IMR-90 (cell line): Measurements from ENCODE around the gene IFNLR1. TPM values are rescaled to one million over a fixed set of nuclear protein-coding genes. Genes with fewer than 3 reads are reported as not detected.

ENCODE experiments used
- ATAC-seq: fragments of 200-7000 bp; cut with Tn5 transposase; 2 replicates; pipeline ENCODE4 v1.9.1; 2020; ENCODE audit warnings: low read depth, mild to moderate bottlenecking, moderate library complexity
- BruUV-seq: library from RNA; stranded (reverse); fragments of 400-500 nt; replicated peaks from 2 replicates; lab custom pipeline; 2021; lab: Mats Ljungman, UMichigan
- CTCF ChIA-PET: fragments of 300-600 bp; formaldehyde crosslinking; extraction: SDS; loops from one replicate; lab custom pipeline; 2021; ENCODE audit warnings: antibody characterized with exemption; lab: Yijun Ruan, JAX
- POLR2A ChIA-PET: fragments of 300-600 bp; sonication (Branson Sonifier 250); formaldehyde crosslinking; loops from one replicate; lab custom pipeline; 2022; ENCODE audit warnings: antibody characterized with exemption; ENCODE audit not compliant: unreplicated experiment; lab: Charles Lee
- DNase-seq: peaks from one replicate; pipeline ENCODE4 v3.0.0; 2013
- H2AFZ ChIP-seq: replicated peaks from 2 replicates; pipeline ENCODE3; 2013; ENCODE audit warnings: low read length, mild to moderate bottlenecking; ENCODE audit not compliant: poor library complexity
- H2AK5ac ChIP-seq: 2 replicates; pipeline ENCODE4 v1.6.1; 2013; ENCODE audit warnings: low read depth, low read length, inconsistent platforms
- H2AK9ac ChIP-seq: replicated peaks from 2 replicates; pipeline ENCODE3; 2013; ENCODE audit warnings: mild to moderate bottlenecking, low read depth, low read length, moderate library complexity; ENCODE audit not compliant: poor library complexity
- H2BK120ac ChIP-seq: 2 replicates; pipeline ENCODE4 v1.6.1; 2013; ENCODE audit warnings: low read depth, low read length, inconsistent platforms
- H2BK15ac ChIP-seq: 3 replicates; pipeline ENCODE4 v1.6.1; 2013; ENCODE audit warnings: low read depth, low read length, inconsistent platforms
- H2BK20ac ChIP-seq: 2 replicates; pipeline ENCODE4 v1.6.1; 2013; ENCODE audit warnings: low read depth, mild to moderate bottlenecking, inconsistent platforms, low read length, moderate library complexity
- H2BK5ac ChIP-seq: 2 replicates; pipeline ENCODE4 v1.6.1; 2013; ENCODE audit warnings: mild to moderate bottlenecking, low read depth, low read length, inconsistent platforms; ENCODE audit not compliant: poor library complexity, severe bottlenecking
- H3K14ac ChIP-seq: replicated peaks from 2 replicates; pipeline ENCODE4 v1.6.1; 2013; ENCODE audit warnings: low read depth, low read length, inconsistent platforms
- H3K18ac ChIP-seq: 2 replicates; pipeline ENCODE4 v1.6.1; 2013; ENCODE audit warnings: low read depth, low read length, control low read depth
- H3K23ac ChIP-seq: 2 replicates; pipeline ENCODE4 v1.6.1; 2013; ENCODE audit warnings: low read depth, low read length, inconsistent platforms
- H3K27ac ChIP-seq: 2 replicates; pipeline ENCODE4 v1.5.1; 2013; ENCODE audit warnings: mild to moderate bottlenecking, control low read depth, low read length; ENCODE audit not compliant: insufficient read depth
- H3K27me3 ChIP-seq: 2 replicates; pipeline ENCODE4 v1.6.1; 2013; ENCODE audit warnings: low read length; ENCODE audit not compliant: control insufficient read depth, insufficient read depth
- H3K36me3 ChIP-seq: 2 replicates; pipeline ENCODE4 v1.6.1; 2013; ENCODE audit warnings: low read length, mixed read lengths; ENCODE audit not compliant: control insufficient read depth, insufficient read depth
- H3K4ac ChIP-seq: 2 replicates; pipeline ENCODE4 v1.6.1; 2013; ENCODE audit warnings: low read depth, low read length, inconsistent platforms
- H3K4me1 ChIP-seq: 2 replicates; pipeline ENCODE4 v1.6.1; 2013; ENCODE audit warnings: low read length, mixed read lengths; ENCODE audit not compliant: control insufficient read depth, insufficient read depth
- H3K4me2 ChIP-seq: 2 replicates; pipeline ENCODE4 v1.6.1; 2013; ENCODE audit warnings: low read depth, mild to moderate bottlenecking, control low read depth, low read length, moderate library complexity
- H3K4me3 ChIP-seq: 2 replicates; pipeline ENCODE4 v1.5.1; 2013; ENCODE audit warnings: low read depth, mild to moderate bottlenecking, control low read depth, low read length, moderate library complexity; ENCODE audit not compliant: insufficient read depth
- H3K56ac ChIP-seq: 2 replicates; pipeline ENCODE4 v1.6.1; 2013; ENCODE audit warnings: low read length, inconsistent platforms; ENCODE audit not compliant: insufficient read depth; ENCODE audit errors: extremely low read depth
- H3K79me1 ChIP-seq, 2 experiments: 2 replicates each; pipeline ENCODE4 v1.6.1; 2013; ENCODE audit warnings: low read length in 2 of 2, inconsistent platforms in 1 of 2, low read depth in 1 of 2
- H3K9ac ChIP-seq: 2 replicates; pipeline ENCODE4 v1.6.1; 2013; ENCODE audit warnings: low read depth, low read length, control low read depth
- H3K9me1 ChIP-seq: 2 replicates; pipeline ENCODE4 v1.6.1; 2013; ENCODE audit warnings: low read length, inconsistent platforms; ENCODE audit not compliant: insufficient read depth
- H3K9me3 ChIP-seq: 2 replicates; pipeline ENCODE4 v1.6.1; 2013; ENCODE audit warnings: low read length; ENCODE audit not compliant: control insufficient read depth, insufficient read depth
- H4K20me1 ChIP-seq: 2 replicates; pipeline ENCODE4 v1.6.1; 2013; ENCODE audit warnings: low read length, inconsistent platforms; ENCODE audit not compliant: insufficient read depth
- H4K5ac ChIP-seq: 2 replicates; pipeline ENCODE4 v1.6.1; 2013; ENCODE audit warnings: mild to moderate bottlenecking, low read depth, low read length, control low read depth
- H4K8ac ChIP-seq, 2 experiments: 2 replicates each; pipeline ENCODE4 v1.6.1; 2013; ENCODE audit warnings: low read depth in 2 of 2, low read length in 2 of 2, control low read depth in 1 of 2, inconsistent platforms in 1 of 2
- H4K91ac ChIP-seq: 2 replicates; pipeline ENCODE4 v1.6.1; 2013; ENCODE audit warnings: low read depth, low read length, inconsistent platforms; ENCODE audit not compliant: insufficient read depth
- BHLHE40 ChIP-seq: fragments of 150-350 bp; IDR thresholded peaks from 2 replicates; pipeline ENCODE4 v1.6.1; 2016; ENCODE audit warnings: mild to moderate bottlenecking, low read depth, low read length
- CEBPB ChIP-seq: IDR thresholded peaks from 2 replicates; pipeline ENCODE4 v1.6.1; 2012; ENCODE audit warnings: low read depth, low read length, improper control_type of control experiment
- CHD1 ChIP-seq: IDR thresholded peaks from 2 replicates; pipeline ENCODE4 v1.6.1; 2012; ENCODE audit warnings: low read depth, low read length, improper control_type of control experiment
- CTCF ChIP-seq: conservative IDR thresholded peaks from 2 replicates; pipeline ENCODE4 v1.5.1; 2012; ENCODE audit warnings: mild to moderate bottlenecking, low read depth, low read length, improper control_type of control experiment
- ELK1 ChIP-seq: fragments of 150-350 bp; IDR thresholded peaks from 2 replicates; pipeline ENCODE4 v1.6.1; 2016; ENCODE audit warnings: low read depth, mild to moderate bottlenecking, low read length, moderate library complexity, borderline replicate concordance
- FOS ChIP-seq: fragments of 150-350 bp; IDR thresholded peaks from 2 replicates; pipeline ENCODE4 v1.6.1; 2016; ENCODE audit warnings: low read depth, low read length
- MAFK ChIP-seq: IDR thresholded peaks from 2 replicates; pipeline ENCODE4 v1.6.1; 2012; ENCODE audit warnings: low read depth, low read length, improper control_type of control experiment
- MAZ ChIP-seq: IDR thresholded peaks from 2 replicates; pipeline ENCODE4 v1.6.1; 2012; ENCODE audit warnings: low read depth, mild to moderate bottlenecking, low read length, improper control_type of control experiment, moderate library complexity, borderline replicate concordance
- MXI1 ChIP-seq: IDR thresholded peaks from 2 replicates; pipeline ENCODE4 v1.6.1; 2012; ENCODE audit warnings: low read depth, mild to moderate bottlenecking, low read length, moderate library complexity, borderline replicate concordance
- NFE2L2 ChIP-seq: fragments of 150-350 bp; IDR thresholded peaks from 2 replicates; pipeline ENCODE4 v1.6.1; 2016; ENCODE audit warnings: low read depth, mild to moderate bottlenecking, low read length
- POLR2A ChIP-seq: IDR thresholded peaks from 2 replicates; pipeline ENCODE4 v1.6.1; 2012; ENCODE audit warnings: mild to moderate bottlenecking, low read depth, low read length
- RAD21 ChIP-seq: IDR thresholded peaks from 2 replicates; pipeline ENCODE4 v1.6.1; 2012; ENCODE audit warnings: low read length, improper control_type of control experiment
- RCOR1 ChIP-seq: IDR thresholded peaks from 2 replicates; pipeline ENCODE4 v1.6.1; 2012; ENCODE audit warnings: mild to moderate bottlenecking, low read length, improper control_type of control experiment; ENCODE audit not compliant: insufficient replicate concordance
- RFX5 ChIP-seq: IDR thresholded peaks from 2 replicates; pipeline ENCODE4 v1.8.0; 2012; ENCODE audit warnings: low read depth, mild to moderate bottlenecking, low read length, moderate library complexity
- SMC3 ChIP-seq: fragments of 150-350 bp; IDR thresholded peaks from 2 replicates; pipeline ENCODE4 v1.6.1; 2016; ENCODE audit warnings: low read depth, mild to moderate bottlenecking, antibody characterized with exemption, low read length, moderate library complexity
- USF2 ChIP-seq: fragments of 150-350 bp; IDR thresholded peaks from 2 replicates; pipeline ENCODE4 v1.6.1; 2017; ENCODE audit warnings: mild to moderate bottlenecking, antibody characterized with exemption, low read length, low read depth
- WGBS, 2 experiments: methylation state at CpG; one replicate each; pipeline versions ENCODE4 v1.1.5 to v1.1.7; 2013; ENCODE audit warnings: missing lambda C conversion rate in 2 of 2; ENCODE audit not compliant: insufficient read length in 1 of 2; ENCODE audit errors: extremely low coverage in 2 of 2; 5-methylcytosine and 5-hydroxymethylcytosine counted together
- dilution Hi-C: fragments of 300-500 bp; cut with HindIII; formaldehyde crosslinking; loops from one replicate; pipeline ENCODE4 v1.14.3; 2018; ENCODE audit warnings: low sequenced_read_pairs; ENCODE audit not compliant: unreplicated experiment
- in situ Hi-C: fragments of 300-500 bp; cut with MboI; formaldehyde crosslinking; loops from 3 replicates; pipeline ENCODE4 v1.14.3; 2019; ENCODE audit warnings: low sequenced_read_pairs, inconsistent platforms, mixed read lengths
- intact Hi-C: fragments of 100-400 bp; cut with micrococcal nuclease; formaldehyde crosslinking; loops from 2 replicates; pipeline ENCODE4 v1.10.0; 2022
- polyA plus RNA-seq, 3 experiments: library from polyadenylated mRNA; depleted of rRNA; stranded (reverse); fragments of >200 nt; gene quantifications; 2 replicates each; pipeline ENCODE4 v1.2.3, GENCODE V29; 2012; ENCODE audit warnings: low replicate concordance in 1 of 3
- total RNA-seq: library from RNA; depleted of rRNA; stranded (reverse); fragments of >200 nt; gene quantifications from 2 replicates; pipeline ENCODE4 v1.2.3, GENCODE V29; 2012

Gene IFNLR1
- total and polyA plus RNA-seq, 2 of the 4 experiments (the other 2 are of a cell fraction), result not detected

GRCh38 chr1:24126672-24127023, 60.4 kb downstream of the IFNLR1 start:
- no TSS peak for BruUV-seq

More at GRCh38 chr1:24126672-24127023, 60.4 kb downstream of the IFNLR1 start:
- Histone ChIP-seq H3K9me3 (peaks cover 4% of the 10 kb centered on the region), H3K36me3 (no peaks in the 10 kb centered on the region), H3K27ac (no peak overlapping the region), H2BK120ac (no peak overlapping the region), H3K14ac (no peak overlapping the region), H3K4me1 (no peaks in the 10 kb centered on the region), H3K9me1 (no peaks in the 10 kb centered on the region), H2AK9ac (no peak overlapping the region), H3K23ac (no peak overlapping the region), H4K91ac (no peak overlapping the region), H3K4me3 (no peak overlapping the region), H4K20me1 (no peaks in the 10 kb centered on the region), H2BK15ac (no peak overlapping the region), H2BK20ac (no peak overlapping the region), H3K56ac (no peak overlapping the region), H2AFZ (no peak overlapping the region), H4K8ac (no peak overlapping the region), H3K4ac (no peak overlapping the region), H3K18ac (no peak overlapping the region), H4K5ac (no peak overlapping the region), H3K27me3 (peaks cover 21% of the 10 kb centered on the region), H2AK5ac (no peak overlapping the region), H3K79me1 (no peaks in the 10 kb centered on the region), H3K4me2 (no peak overlapping the region), H3K9ac (no peak overlapping the region), H2BK5ac (no peak overlapping the region)
- in situ Hi-C loops, result no loop called here
- CTCF ChIA-PET, result no interaction called here
- TF ChIP-seq FOS (no peak), RFX5 (no peak), MAZ (no peak), RAD21 (no peak), BHLHE40 (no peak), MXI1 (no peak), ELK1 (no peak), POLR2A (no peak), CHD1 (no peak), MAFK (no peak), SMC3 (no peak), CTCF (no peak), RCOR1 (no peak), CEBPB (no peak), USF2 (no peak), NFE2L2 (no peak)
- POLR2A ChIA-PET, result no interaction called here
- intact Hi-C loops, result no loop called here
- ATAC-seq (no peak), DNase-seq (no peak)
- WGBS, 2 experiments, result no CpG with 5 or more reads among the region's 5 CpGs
- dilution Hi-C loops, result no loop called here
